SU-DHL-6 (cell line): ENCODE results near the gene HSD3B7.

Experiments used
- H2AFZ ChIP-seq: fragments of 200-600 bp; sonication (generic); 2 replicates; pipeline ENCODE4 v1.6.1; 2014; ENCODE audit warnings: low read depth, mild to moderate bottlenecking, moderate library complexity, mixed read lengths, antibody characterized with exemption, low read length; ENCODE audit not compliant: severe bottlenecking
- H3F3A ChIP-seq: fragments of 200-600 bp; shearing (Covaris generic); 2 replicates; pipeline ENCODE4 v1.6.0; 2016; ENCODE audit warnings: antibody characterized with exemption, mild to moderate bottlenecking; ENCODE audit not compliant: insufficient read depth
- H3K27ac ChIP-seq: fragments of 200-600 bp; sonication (generic); 2 replicates; pipeline ENCODE4 v1.5.1; 2016; ENCODE audit warnings: low read depth, mild to moderate bottlenecking, low read length, moderate library complexity, mixed read lengths
- H3K27me3 ChIP-seq: fragments of 200-600 bp; sonication (generic), shearing (Covaris generic); 2 replicates; pipeline ENCODE4 v1.6.0; 2014; ENCODE audit warnings: mild to moderate bottlenecking, low read length
- H3K36me3 ChIP-seq: fragments of 200-600 bp; sonication (generic); 2 replicates; pipeline ENCODE4 v1.6.1; 2014; ENCODE audit warnings: mild to moderate bottlenecking, low read length, mixed read lengths
- H3K4me2 ChIP-seq: fragments of 300-600, 200-600 bp; shearing (Covaris generic), sonication (generic); 2 replicates; pipeline ENCODE4 v1.6.0; 2014; ENCODE audit warnings: low read length, low read depth, mild to moderate bottlenecking; ENCODE audit not compliant: poor library complexity, severe bottlenecking
- H3K4me3 ChIP-seq: fragments of 200-600 bp; sonication (generic); 2 replicates; pipeline ENCODE4 v1.5.1; 2014; ENCODE audit warnings: antibody characterized with exemption, low read length, mild to moderate bottlenecking, mixed read lengths; ENCODE audit not compliant: insufficient read depth, poor library complexity, severe bottlenecking
- H3K79me2 ChIP-seq: fragments of 200-600 bp; sonication (generic); 2 replicates; pipeline ENCODE4 v1.6.1; 2014; ENCODE audit warnings: mild to moderate bottlenecking, low read length, moderate library complexity; ENCODE audit not compliant: insufficient read depth
- H3K9ac ChIP-seq: fragments of 200-600 bp; sonication (generic); 2 replicates; pipeline ENCODE4 v1.7.0; 2014; ENCODE audit warnings: mild to moderate bottlenecking, low read length
- H3K9me2 ChIP-seq: fragments of 200-600 bp; sonication (generic); replicated peaks from 2 replicates; pipeline ENCODE4 v1.6.1; 2014; ENCODE audit warnings: low read length; ENCODE audit not compliant: insufficient read depth
- H3K9me3 ChIP-seq: fragments of 200-600 bp; sonication (generic); 2 replicates; pipeline ENCODE4 v1.6.1; 2014; ENCODE audit warnings: low read length, mixed read lengths; ENCODE audit not compliant: insufficient read depth
- H4K20me1 ChIP-seq: fragments of 200-600 bp; sonication (generic); 2 replicates; pipeline ENCODE4 v1.6.1; 2014; ENCODE audit warnings: low read depth, mild to moderate bottlenecking, antibody characterized with exemption, low read length, moderate library complexity, mixed read lengths
- EZH2phosphoT487 ChIP-seq: fragments of 200-600 bp; sonication (generic), shearing (Covaris generic); conservative IDR thresholded peaks from 2 replicates; pipeline ENCODE4 v1.6.1; 2018; ENCODE audit warnings: mild to moderate bottlenecking, antibody characterized with exemption, low read length, moderate library complexity, mixed read lengths
- TF ChIP-seq, protein P1 (sequence below): fragments of 200-600 bp; sonication (generic); IDR thresholded peaks from one replicate; pipeline ENCODE4 v1.5.1; 2017; ENCODE audit warnings: antibody characterized with exemption, mild to moderate bottlenecking, low read length, moderate library complexity; ENCODE audit not compliant: insufficient read depth, poor library complexity, severe bottlenecking

Gene HSD3B7

DNA sequence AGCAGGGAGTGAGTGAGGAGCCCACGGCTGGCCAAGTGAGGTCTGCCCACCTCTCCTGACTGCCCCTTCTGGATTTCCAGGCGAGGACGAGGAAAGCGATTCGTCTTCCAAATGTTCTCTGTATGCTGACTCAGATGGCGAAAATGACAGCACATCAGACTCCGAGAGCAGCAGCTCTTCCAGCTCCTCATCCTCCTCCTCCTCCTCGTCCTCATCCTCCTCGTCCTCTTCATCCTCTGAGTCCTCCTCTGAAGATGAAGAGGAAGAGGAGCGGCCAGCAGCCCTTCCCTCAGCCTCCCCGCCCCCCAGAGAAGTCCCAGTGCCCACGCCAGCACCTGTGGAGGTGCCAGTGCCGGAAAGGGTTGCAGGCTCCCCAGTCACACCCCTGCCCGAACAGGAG lies 13.7 kb upstream of the HSD3B7 start:
- H3K4me3 ChIP-seq, result no peak overlapping the region
- H3K9ac ChIP-seq, result no peak overlapping the region
- H3K9me3 ChIP-seq, result no peaks in the 10 kb centered on the region
- H3K27me3 ChIP-seq, result no peaks in the 10 kb centered on the region
- 0 out of 2 replicates have a peak, but pooled peaks cover 2% of the 10 kb centered on the region for H3K36me3 ChIP-seq
- H3K79me2 ChIP-seq, result no peaks in the 10 kb centered on the region
- H3K27ac ChIP-seq, result no peak overlapping the region
- no peak for TF ChIP-seq EZH2phosphoT487
- TF ChIP-seq, protein P1, sequence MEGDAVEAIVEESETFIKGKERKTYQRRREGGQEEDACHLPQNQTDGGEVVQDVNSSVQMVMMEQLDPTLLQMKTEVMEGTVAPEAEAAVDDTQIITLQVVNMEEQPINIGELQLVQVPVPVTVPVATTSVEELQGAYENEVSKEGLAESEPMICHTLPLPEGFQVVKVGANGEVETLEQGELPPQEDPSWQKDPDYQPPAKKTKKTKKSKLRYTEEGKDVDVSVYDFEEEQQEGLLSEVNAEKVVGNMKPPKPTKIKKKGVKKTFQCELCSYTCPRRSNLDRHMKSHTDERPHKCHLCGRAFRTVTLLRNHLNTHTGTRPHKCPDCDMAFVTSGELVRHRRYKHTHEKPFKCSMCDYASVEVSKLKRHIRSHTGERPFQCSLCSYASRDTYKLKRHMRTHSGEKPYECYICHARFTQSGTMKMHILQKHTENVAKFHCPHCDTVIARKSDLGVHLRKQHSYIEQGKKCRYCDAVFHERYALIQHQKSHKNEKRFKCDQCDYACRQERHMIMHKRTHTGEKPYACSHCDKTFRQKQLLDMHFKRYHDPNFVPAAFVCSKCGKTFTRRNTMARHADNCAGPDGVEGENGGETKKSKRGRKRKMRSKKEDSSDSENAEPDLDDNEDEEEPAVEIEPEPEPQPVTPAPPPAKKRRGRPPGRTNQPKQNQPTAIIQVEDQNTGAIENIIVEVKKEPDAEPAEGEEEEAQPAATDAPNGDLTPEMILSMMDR, result no peak
- H3F3A ChIP-seq, result no peaks in the 10 kb centered on the region
- H2AFZ ChIP-seq, result no peak overlapping the region
- H3K9me2 ChIP-seq, result no peaks in the 10 kb centered on the region
- H4K20me1 ChIP-seq, result no peaks in the 10 kb centered on the region
- H3K4me2 ChIP-seq, result no peak overlapping the region

DNA sequence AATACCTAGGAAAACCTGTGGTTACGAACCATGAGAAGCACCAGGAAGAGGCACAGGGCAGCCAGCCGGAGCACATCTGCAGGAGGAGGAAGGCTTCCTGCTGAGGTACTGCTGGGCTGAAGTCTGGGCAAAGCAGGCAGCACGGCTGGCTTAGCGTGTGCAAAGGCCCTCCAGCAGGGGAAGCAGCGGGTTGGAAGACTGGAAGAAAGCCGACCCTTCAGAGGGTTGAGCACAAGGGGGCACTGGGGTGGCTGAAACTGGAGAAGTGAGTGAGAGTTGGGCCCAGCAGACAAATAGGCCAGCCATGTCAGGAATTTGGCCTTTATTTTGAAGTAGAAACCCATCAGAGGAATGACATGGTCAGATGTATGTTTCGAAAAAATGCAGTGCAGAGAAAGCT lies 12.1 kb upstream of the HSD3B7 start:
- no peak overlapping the region for H3K4me3 ChIP-seq

DNA sequence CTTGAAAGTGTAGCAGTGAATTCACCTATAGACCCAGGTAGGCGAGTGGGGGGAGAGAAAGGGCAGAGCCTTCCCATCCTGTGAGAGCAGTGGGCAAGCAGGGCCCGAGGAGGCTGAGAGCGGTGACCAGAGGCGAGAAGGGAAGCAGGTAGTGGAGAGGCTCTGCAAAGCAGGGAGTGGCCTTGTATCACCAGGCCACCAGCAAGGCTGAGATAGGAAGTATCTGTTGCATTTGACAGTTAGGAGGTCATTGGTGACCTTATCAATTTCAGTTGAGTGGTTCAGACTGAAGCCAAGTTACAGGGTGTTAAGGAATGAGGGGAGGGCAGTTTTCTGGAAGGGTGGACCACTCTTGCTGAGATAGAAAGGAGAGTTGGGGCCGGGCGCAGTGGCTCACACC lies 10.7 kb upstream of the HSD3B7 start:
- Histone ChIP-seq H3K79me2 (no peaks in the 10 kb centered on the region), H3K4me2 (no peak overlapping the region), H3K9me2 (no peaks in the 10 kb centered on the region), H3K27me3 (no peaks in the 10 kb centered on the region), H3K36me3 (0 out of 2 replicates have a peak, but pooled peaks cover 2% of the 10 kb centered on the region), H3K9ac (no peak overlapping the region), H3K27ac (no peak overlapping the region), H3K9me3 (no peaks in the 10 kb centered on the region), H3K4me3 (no peak overlapping the region), H3F3A (no peaks in the 10 kb centered on the region), H4K20me1 (no peaks in the 10 kb centered on the region), H2AFZ (no peak overlapping the region)
- TF ChIP-seq, protein P1, result no peak
- TF ChIP-seq EZH2phosphoT487, result no peak

More for the DNA sequence above, 12.1 kb upstream of the HSD3B7 start:
- 0 out of 2 replicates have a peak, but pooled peaks cover 2% of the 10 kb centered on the region for H3K36me3 ChIP-seq
- H3K9ac ChIP-seq, result no peak overlapping the region
- H3K9me2 ChIP-seq, result no peaks in the 10 kb centered on the region
- H3F3A ChIP-seq, result no peaks in the 10 kb centered on the region
- H2AFZ ChIP-seq, result no peak overlapping the region
- H3K27me3 ChIP-seq, result no peaks in the 10 kb centered on the region
- H3K27ac ChIP-seq, result no peak overlapping the region
- H3K9me3 ChIP-seq, result no peaks in the 10 kb centered on the region
- H4K20me1 ChIP-seq, result no peaks in the 10 kb centered on the region
- no peak overlapping the region for H3K4me2 ChIP-seq
- H3K79me2 ChIP-seq, result no peaks in the 10 kb centered on the region
- no peak for TF ChIP-seq EZH2phosphoT487
- TF ChIP-seq, protein P1, result no peak
